GM03348 (cell line): ENCODE results near the gene UBAC2.

ENCODE experiments used
- DNase-seq: peaks from one replicate; pipeline ENCODE4 v3.0.0; 2012; ENCODE audit warnings: low spot score

UBAC2 gene

DNA sequence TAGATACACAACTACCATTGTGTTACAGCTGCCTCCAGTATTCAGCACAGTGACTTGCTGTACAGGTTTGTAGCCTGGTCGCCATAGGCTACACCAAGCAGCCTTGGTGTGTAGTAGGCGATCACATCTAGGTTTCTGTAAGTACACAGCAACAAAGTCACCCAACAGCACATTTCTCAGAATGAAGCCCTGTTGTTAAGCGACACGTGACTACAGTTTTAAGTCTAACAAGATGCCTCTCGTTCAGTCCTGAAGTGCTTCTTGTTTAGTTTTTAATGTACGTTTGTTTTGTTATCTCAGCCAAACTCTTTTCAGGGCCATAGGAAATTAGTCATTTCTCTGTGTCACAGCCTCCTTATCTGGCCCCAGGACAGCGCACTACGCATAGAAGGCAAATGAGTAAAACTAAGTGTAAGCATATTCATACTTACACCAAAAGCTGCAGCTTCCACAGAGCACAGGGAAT is 156.5 kb downstream of the UBAC2 start:
- DNase-seq, result peak; percentile 48

DNA sequence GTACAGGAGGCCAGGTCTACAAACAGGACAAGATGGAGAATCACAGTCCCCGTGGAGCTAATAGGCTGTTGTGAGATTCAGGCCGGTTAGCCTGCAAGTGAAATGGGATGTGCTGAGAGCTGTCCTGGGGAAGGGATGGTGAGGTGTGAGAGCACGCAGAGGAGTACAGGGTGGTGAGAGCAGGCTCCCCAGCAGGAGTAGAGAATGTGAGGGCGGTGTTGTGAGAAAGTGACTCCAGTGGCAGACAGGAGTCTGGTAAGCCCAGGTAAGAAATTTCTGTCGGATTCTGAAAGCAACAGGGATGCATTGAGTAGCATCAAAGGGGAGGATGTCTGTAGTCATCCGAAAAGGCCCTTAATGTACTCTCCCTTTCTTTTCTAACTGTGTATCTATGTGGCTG is 157.3 kb downstream of the UBAC2 start:
- DNase-seq, result no peak

DNA sequence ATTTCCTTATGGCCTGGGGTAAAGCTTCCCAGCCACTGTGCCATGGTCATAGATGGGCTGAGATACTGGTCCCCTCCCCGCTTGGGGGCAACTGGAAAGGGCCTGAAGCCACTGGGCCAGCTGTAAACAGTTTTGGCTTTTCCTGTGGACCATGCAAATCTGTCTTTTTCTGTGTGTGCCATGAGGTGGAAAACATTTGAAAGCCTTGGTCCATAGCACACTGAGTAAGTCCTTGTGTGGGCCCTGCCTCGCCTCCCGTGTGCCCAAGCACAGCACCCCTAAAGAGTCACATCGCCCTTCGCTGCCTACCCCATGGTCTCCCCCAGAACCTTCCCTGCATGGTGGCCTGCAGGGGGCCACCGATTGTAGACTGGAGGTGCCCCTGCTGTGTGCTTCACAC is 158.9 kb downstream of the UBAC2 start:
- no peak for DNase-seq

DNA sequence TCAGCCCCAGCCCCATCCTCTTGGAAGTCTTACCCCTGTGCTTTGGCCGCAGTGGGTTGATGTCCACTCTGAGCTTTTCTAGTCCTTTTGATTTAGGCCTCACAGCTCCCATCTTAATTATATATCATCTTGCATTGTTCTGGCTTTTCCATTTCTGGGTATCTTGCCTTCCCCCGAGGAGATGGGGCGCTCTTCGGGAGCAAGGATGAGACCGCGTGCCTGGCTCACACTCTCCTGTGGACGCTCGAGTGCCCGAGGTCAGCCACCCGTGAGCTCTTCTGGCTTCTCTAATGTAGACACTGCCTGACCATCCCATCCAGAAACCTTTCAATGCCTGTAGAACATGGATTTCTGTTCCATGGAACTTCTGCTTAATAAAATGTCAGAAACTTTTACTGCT is 160.0 kb downstream of the UBAC2 start:
- DNase-seq, result no peak

DNA sequence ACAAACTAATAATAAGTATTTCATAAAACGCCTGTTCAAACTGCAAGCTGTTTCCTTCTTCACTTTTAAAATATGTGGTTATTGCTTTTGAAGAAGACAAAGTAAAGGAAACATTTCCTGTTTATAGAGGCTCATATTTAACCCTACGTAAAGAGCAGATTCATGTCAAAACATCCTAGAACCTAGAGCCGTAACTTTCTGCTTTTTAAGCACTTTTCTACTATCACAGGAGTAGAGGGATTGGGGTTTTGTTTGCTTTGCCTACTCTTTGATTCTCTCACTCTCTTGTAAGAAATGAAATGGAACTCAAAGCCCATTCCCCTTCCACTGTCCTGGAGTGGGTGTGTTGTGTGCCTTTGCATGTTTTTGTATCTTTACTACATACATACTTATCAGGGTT is 160.5 kb downstream of the UBAC2 start:
- DNase-seq, result no peak

DNA sequence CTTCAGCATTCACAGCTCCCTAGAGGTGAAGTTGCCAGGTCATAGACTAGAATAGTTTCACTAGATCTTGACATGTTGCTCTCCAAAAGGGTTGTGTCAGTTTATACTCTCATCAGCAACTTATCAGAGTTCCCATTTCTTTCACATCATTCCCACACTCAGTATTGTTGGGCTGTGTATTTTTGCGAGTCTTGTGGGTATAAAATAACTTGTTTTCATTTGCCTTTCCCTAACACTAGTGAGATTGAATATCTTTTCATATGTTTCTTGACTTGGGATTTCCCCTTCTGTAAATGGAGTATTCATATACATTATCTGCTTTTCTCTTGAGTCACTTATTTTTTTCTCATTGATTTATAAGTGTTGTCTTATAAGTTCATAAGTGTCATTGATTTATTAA is 161.7 kb downstream of the UBAC2 start:
- DNase-seq, result no peak

DNA sequence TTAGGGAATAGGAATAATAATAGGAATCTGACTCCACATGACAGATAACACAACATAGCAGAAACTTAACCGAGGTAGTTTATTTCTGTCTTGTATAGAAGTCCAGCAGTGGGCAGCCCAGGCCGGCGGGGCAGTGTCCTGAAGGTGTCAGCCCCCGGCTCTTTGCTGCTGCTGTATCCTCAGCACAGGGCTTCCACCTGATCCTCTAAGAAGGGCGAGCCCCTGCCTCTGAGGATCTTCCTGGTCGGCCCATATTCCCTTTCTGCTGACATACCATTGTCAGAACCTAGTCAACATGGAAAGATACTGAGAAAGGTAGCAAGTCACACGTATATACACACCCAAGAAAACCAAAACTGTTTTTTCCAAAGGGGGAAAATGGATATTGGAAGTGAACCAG is 162.7 kb downstream of the UBAC2 start:
- DNase-seq, result no peak

DNA sequence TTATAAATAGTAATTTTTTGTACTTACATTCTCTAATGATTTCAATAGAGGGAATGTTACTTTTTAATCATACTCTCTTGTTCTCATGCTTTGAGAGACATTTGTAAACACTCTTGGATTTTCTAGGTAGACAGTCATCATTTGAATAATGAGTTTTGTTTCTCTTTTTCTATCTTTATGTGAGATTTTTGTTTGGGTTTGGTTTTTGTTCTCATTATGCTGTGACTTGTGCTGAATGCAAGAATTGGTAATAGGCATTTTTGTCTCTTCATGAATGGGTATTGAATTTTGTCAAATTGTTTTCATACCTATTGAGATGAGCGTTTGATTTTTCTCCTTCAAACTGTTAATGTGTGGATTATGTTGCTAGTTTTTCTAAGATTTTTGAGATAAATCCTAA is 163.3 kb downstream of the UBAC2 start:
- no peak for DNase-seq

DNA sequence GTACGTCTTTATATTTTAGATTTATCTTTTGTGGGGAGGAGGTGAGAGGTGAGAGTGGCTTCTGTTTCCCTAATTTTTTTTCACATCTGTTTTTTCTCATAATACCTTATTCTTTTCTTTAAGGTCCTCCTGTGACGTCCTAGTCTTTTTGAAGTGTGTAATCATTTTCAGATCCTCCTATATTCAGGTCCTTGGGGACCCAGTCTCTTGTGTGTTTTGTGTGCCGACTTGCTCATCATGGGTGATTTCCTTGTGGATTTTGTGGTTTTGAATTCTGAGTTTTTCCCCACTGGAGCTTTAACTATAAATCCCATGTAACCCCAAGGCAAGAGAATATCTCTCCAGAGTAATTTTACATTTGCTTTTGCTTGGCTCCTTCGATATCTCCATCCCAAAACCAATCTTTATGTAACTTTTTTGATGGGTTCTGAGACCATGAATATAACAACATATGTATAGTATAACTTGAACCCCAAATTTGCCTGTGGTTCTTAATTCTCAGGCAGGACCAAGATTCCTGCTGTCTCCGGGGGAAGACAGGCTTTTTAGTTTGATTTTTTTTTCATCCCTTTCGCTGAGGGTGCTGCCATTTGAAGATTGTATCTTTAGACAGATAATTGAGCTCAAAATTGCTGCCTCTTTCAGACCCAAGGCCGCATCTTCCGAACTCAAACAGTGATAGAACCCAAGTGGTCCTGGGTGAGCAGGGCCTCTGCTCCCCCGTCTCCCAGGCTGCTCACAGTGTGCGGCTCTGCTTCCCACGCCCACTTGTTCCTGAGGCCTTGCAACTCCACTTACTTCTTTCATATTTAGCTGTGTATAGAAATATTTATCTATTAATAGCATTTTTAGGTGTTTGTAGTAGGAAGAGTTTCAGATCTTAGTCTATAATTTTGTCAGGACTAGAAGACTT is 165.7 kb downstream of the UBAC2 start:
- DNase-seq, result no peak

DNA sequence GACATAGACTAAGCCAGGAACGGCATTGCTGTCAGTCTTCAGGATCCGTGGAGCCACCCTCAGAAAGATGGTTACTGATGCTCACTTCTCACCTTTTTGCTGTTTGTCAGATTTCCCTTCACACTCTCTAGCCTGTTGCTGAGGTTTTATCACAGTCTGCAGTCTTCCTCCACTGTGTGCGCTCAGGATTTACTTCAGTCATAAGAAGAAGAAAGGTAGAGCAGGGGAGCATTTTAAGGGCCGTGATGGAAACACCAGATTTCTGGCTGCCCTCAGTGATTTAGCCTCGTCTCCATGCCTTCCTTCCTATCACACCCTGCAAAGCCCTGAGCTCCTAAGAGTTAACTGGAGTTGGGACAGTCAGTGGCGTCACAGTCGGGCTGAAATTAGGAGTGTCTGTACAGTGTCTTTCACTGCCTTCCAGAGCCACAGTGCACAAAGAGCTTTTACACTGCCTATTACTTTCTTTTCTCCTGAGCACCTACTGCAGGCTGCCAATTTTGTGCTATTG is 166.5 kb downstream of the UBAC2 start:
- DNase-seq, result no peak

DNA sequence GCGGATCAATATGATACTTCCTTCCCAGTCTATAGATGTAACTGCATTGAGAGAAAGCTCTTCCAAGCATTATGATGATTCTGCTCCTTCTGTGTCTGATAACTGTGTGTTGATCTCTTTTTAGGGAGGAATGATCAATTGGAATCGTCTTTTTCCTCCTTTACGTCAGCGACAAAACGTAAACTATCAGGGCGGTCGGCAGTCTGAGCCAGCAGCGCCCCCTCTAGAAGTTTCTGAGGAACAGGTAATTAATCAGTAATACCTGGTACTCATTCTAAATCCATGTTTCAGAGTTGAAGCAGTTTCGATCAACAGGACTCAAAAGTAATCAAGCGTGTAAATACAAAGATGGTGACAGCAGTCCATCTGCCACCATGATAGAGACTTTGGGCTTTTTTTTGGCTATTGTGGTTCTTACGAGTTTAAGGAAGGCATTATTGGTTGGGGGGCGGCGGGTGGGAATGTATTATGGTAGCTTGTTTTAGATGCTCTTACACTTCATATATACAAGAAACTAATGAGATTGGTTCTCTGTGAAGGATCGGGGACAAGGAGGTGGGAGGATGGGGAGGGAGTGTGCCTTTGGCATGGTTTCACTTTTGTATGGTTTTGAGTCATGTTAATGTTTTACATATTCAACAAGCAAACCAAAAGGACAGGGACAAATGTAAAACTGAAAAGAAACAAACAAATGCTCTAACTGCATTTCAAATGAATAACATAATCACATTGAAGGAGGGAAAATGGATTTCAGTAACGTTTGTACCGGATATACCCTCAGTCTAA is 167.2 kb downstream of the UBAC2 start:
- no peak for DNase-seq

DNA sequence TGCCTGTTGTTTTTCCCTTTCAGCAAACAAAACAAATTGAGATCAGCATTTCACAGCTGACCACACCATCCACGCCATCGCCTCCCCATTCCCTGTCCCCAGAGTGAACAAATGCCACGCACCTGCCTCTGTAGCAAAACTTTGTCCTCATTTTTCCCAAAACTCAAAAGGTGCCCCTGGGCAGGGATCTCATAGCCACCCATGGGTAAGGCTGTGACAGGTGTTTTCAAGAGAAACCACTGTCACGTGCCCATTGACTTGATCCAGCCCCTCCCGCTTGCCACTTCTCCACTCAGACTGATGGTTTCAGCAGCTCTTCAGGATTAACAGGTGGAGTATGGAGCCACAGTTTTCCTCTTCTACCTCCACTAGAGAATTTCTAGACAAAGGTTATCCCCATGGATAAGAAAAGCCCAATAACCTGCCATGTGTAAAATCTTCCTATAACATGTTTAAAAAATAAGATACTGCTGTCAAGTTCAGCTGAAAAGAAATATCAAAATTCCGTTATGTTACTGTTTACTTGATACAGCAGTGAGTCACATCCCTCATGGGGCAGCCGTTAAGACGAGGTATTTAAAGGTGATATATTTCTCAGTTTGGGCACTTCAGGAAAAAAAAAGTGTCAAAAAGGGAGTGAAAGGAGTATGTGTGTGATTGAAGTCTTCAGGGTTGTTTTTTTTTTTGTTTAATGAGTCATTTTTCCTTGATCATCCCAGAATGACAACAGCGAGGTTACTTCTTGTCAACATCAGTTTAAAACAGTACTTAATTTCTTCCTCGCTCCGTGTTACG is 170.0 kb downstream of the UBAC2 start:
- DNase-seq, result no peak

DNA sequence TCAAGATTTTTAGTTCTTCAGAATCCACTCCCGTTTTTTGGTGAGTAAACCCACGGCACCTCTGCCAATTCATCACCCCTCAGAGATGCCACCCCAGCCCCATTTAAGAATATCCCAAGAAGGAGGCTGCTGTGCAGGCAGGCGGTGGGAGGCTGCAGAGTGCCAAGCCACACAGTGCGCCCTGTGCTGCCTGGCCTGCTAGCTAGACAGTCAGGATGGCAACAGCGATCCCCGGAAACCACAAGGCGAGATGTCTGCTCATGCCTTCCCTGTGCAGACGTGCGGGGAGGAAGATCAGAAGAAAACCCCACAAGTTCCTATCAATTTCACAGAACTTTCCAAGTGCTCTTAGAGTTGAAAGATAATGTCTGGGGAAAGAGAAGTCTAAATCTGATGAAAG is 171.3 kb downstream of the UBAC2 start:
- DNase-seq, result no peak

DNA sequence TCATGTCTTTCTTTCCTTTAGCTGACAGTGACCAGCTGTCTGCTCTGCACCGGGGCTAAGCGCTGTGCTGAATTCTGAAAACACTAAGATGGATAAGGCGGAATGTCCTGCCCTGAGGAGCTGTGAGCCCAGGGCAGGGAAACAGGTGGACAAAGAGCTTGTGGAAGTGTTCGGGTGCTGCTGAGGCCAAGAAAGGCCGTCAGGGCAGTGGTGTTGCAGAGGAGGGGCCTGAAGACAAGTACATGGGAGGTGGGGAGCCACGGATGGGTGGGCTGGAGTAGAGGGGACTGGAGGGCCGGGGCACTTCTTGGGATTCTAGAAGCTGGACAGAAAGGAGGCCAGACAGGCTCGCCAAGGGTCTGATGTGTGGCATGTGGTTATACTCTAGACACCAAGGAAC is 172.8 kb downstream of the UBAC2 start:
- no peak for DNase-seq

DNA sequence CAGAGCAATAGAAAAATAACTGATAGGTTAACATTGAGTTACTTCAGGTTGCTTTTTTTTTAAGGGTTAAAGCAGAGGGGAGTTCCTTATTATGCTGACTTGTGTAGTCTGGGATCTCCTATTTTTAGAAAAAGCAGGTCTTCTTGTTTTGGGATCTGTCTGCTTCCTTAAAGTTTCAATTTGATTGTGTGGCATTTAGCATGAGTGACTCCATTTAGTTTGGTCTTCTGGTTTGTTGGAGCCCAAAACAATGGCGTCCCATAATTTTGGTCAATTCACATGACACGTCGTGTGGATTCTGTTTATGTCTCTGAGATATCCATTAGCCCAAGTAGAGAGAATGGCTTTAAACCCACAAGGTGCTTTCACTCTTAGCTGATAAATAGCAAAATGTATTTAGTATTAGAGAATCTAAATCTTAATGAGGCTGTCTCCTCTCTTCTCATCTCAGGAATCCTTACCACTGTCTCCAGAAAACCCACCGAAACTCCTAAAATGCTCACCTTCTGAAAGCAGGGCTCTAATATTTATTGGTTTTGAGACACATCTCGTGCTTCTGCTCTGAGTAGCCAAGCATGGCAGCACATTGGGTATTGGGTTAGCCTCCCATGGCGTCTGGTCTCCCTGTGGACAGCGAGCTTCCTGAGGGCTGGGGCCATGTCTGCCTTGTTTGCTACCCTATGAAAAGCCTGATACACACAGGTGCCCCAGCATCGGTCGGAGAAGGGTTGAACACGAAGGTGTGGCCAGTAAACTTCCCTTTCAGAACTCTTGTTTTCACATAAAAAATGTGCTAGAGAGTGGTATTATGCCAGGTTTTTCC is 173.7 kb downstream of the UBAC2 start:
- DNase-seq, result no peak

DNA sequence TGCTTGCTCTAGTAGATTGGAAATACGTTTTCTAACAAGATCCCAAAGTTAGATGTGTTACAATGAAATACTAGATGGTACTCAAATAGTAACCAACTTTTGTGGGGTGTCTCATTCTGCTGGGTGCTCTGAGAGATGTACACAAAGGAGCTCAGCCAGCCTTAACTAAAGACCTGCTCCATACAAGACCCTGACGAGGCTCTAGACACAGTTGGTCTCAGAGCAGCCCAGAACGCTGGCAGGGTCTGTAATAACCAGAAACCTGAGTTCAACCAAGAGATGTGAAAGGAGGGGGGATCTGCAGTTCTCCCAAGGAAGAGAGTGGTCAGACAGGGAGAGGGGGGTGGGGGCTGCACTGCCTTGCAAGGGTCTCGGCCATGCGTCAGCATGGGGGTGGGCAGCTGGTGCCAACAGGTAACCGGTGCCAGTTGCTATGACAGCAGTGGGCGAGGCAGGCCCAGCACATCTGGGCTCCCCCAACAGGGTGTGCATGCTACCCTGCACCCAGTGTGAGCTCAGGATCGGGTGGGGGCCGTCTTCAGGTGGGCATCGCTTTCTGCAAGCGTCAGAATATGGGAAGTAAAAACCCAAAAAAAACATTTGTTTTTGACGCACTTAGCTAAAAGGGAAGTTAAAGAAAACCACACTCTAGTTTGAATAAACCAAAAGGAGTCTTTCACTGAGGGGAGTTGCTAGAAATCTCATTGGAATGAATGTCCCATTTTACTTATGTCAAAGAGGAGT is 174.5 kb downstream of the UBAC2 start:
- no peak for DNase-seq

DNA sequence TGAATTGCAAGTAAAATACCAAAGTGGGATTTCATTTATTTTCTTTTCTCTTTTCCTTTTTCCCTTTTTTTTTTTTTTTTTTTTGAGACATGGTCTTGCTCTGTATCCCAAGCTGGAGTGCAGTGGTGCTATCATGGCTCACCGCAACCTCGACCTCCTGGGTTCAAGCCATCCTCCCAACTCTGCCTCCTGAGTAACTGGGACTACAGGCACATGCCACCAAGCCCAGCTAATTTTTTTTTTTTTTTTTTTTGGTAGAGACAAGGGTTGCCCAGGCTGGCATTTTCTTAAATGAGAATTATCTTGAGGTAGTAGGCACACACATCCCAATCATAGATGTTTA is 175.1 kb downstream of the UBAC2 start:
- no peak for DNase-seq

DNA sequence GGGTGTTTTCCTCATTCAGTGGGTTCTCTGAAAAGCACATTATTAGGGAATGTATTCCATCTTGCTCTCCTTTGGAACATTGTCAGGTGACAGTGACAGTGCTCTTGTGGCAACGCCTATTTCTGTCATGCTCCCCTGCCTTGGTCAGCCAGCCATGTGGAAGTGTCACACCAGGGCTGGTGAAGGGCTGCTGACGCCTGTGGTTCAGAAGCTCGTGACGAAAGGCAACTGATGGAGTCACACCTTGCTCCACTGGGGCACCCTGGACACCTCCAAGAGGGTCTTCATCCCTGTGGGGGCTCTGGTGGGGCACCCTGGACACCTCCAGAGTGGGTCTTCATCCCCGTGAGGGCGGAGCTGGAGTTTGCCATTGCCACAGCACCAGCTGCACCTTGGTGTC is 175.5 kb downstream of the UBAC2 start:
- no peak for DNase-seq

DNA sequence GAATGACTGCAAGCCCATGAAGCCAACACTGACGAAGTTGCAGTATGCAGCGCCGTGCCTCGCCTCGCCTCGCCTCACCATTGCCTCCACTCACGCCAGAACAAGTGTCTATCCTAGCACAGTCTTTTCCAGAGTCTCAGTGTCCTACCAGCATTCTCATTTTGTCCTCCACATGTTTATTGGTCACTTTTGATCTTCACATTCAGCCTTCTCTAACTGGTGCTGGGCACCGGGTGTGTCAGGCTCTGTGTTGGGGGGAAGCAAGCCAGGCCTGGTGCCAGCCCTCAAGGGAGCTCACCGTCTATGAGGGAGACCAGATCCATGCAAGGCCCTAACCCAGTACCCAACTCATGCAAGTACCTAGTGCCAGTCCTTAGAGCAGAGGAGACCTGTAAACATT is 176.3 kb downstream of the UBAC2 start:
- DNase-seq, result no peak

DNA sequence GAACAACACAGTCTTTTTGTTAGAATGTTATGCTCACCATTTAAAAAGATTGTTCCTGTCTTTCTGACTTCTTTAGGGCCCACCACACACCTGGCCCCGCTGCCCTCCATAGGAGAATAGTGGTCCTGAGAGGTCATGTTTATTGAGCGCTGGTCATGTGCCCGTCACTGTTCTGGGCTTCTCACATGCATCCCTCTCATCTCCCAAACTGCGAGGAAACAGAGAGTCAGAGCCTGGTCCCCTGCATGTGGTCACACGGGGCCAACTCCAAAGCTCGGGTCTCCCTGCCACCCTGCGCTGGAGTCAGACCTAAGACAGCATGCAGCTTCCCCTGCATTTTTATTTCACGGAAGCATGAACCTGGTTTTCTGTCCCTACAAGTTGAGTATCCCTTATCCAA is 177.0 kb downstream of the UBAC2 start:
- DNase-seq, result no peak
